Measurements from ENCODE around the gene PCBP1.

DNA sequence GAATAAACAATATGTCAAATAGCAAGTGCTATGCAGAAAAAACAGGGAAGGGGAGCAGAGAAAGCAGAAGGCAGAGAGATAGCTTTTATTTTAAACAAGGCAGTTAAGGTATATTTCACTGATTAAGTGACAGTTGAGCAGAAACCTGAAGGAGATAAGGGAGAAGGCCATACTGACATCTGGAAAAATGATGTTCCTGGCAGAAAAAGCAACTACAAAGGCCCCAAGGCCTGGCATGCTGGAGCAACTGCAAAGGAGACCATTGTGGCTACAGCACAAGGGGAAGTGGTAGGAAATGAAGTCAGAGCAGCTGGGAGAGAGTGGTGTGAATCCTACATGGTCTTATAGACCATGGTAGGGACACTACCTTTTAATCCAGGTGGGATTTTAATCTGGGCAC, 8.9 kb upstream of the PCBP1 start:
- TF ChIP-seq POLR2A (IDR thresholded peaks at IDR 0.05; ENCODE audit: low read length) = no peak
- TF ChIP-seq GATA1 (IDR thresholded peaks at IDR 0.05; ENCODE audit: low read depth, low read length) = no peak

Measured in erythroblast (primary cell).